Measurements from ENCODE around the gene ATP11C.
A peak's percentile ranks its signal among the peaks of the same experiment; 100 is the strongest.

ATP11C gene

GRCh38 chrX:139803224-139803623 is 129.6 kb downstream of the ATP11C start:
- DNase-seq (ENCODE audit: low read depth in 2 of 2), result no peak

GRCh38 chrX:139802048-139802447 is 130.8 kb downstream of the ATP11C start:
- DNase-seq (ENCODE audit: low read depth in 2 of 2), result no peak

- DNase-seq (ENCODE audit: low read depth in 2 of 2), result no peak
Measured at GRCh38 chrX:139801397-139801813, 131.4 kb downstream of the ATP11C start.

GRCh38 chrX:139798701-139799100 is 134.2 kb downstream of the ATP11C start:
- DNase-seq (ENCODE audit: low read depth in 2 of 2), result no peak

- no peak for DNase-seq (ENCODE audit: low read depth in 2 of 2)
Measured at GRCh38 chrX:139795196-139795595, 137.7 kb downstream of the ATP11C start.

GRCh38 chrX:139787601-139788000 is 145.3 kb downstream of the ATP11C start:
- DNase-seq (ENCODE audit: low read depth in 2 of 2), result no peak

GRCh38 chrX:139784807-139785206 is 148.0 kb downstream of the ATP11C start:
- DNase-seq (ENCODE audit: low read depth in 2 of 2), result no peak

GRCh38 chrX:139783959-139784358 is 148.9 kb downstream of the ATP11C start:
- DNase-seq (ENCODE audit: low read depth in 2 of 2), result no peak

- no peak for DNase-seq (ENCODE audit: low read depth in 2 of 2)
Measured at GRCh38 chrX:139783030-139783429, 149.8 kb downstream of the ATP11C start.

GRCh38 chrX:139776599-139776998 is 156.3 kb downstream of the ATP11C start:
- DNase-seq (ENCODE audit: low read depth in 2 of 2), result no peak

- DNase-seq (ENCODE audit: low read depth in 2 of 2), result no peak
Measured at GRCh38 chrX:139770366-139770765, 162.5 kb downstream of the ATP11C start.

GRCh38 chrX:139766545-139766983 is 166.3 kb downstream of the ATP11C start:
- DNase-seq (ENCODE audit: low read depth in 2 of 2), result peak in 1 of 2 donors; percentile 0

GRCh38 chrX:139762400-139763183 is 170.3 kb downstream of the ATP11C start:
- DNase-seq (ENCODE audit: low read depth in 2 of 2), result no peak

GRCh38 chrX:139759637-139760036 is 173.2 kb downstream of the ATP11C start:
- no peak for DNase-seq (ENCODE audit: low read depth in 2 of 2)

- DNase-seq (ENCODE audit: low read depth in 2 of 2), result no peak
Measured at GRCh38 chrX:139758809-139759208, 174.0 kb downstream of the ATP11C start.

- DNase-seq (ENCODE audit: low read depth in 2 of 2), result no peak
Measured at GRCh38 chrX:139758250-139758649, 174.6 kb downstream of the ATP11C start.

- no peak for DNase-seq (ENCODE audit: low read depth in 2 of 2)
Measured at GRCh38 chrX:139751053-139751452, 181.8 kb downstream of the ATP11C start.

- no peak for DNase-seq (ENCODE audit: low read depth in 2 of 2)
Measured at GRCh38 chrX:139750390-139750789, 182.5 kb downstream of the ATP11C start.

- peak in 1 of 2 donors; percentile 1 for DNase-seq (ENCODE audit: low read depth in 2 of 2)
Measured at GRCh38 chrX:139739138-139739537, 193.7 kb downstream of the ATP11C start.

GRCh38 chrX:139738581-139738980 is 194.3 kb downstream of the ATP11C start:
- DNase-seq (ENCODE audit: low read depth in 2 of 2), result no peak

- no peak for DNase-seq (ENCODE audit: low read depth in 2 of 2)
Measured at GRCh38 chrX:139736151-139736550, 196.7 kb downstream of the ATP11C start.

GRCh38 chrX:139734996-139735395 is 197.9 kb downstream of the ATP11C start:
- DNase-seq (ENCODE audit: low read depth in 2 of 2), result no peak

GRCh38 chrX:139725720-139726119 is 207.1 kb downstream of the ATP11C start:
- no peak for DNase-seq (ENCODE audit: low read depth in 2 of 2)

GRCh38 chrX:139724626-139725025 is 208.2 kb downstream of the ATP11C start:
- DNase-seq (ENCODE audit: low read depth in 2 of 2), result no peak
